SK-N-SH (cell line): ENCODE results near the gene LHX6. TPM values are rescaled to one million over a fixed set of nuclear protein-coding genes. Genes with fewer than 3 reads are reported as not detected.

ENCODE experiments used
- CTCF ChIA-PET: fragments of 300-600, 350-600 bp; formaldehyde crosslinking; extraction: SDS; loops from one replicate; lab custom pipeline; 2021; lab: Yijun Ruan, JAX
- POLR2A ChIA-PET: fragments of 350-600 bp; sonication (Branson Sonifier 250); formaldehyde crosslinking; extraction: SDS; loops from one replicate; lab custom pipeline; 2020; ENCODE audit warnings: antibody characterized with exemption, inconsistent platforms; lab: Yijun Ruan, JAX
- DNase-seq: peaks from one replicate; pipeline ENCODE4 v3.0.0; 2012
- H2AFZ ChIP-seq: fragments of 200-600 bp; sonication (generic); 2 replicates; pipeline ENCODE4 v1.8.1; 2016; ENCODE audit warnings: antibody characterized with exemption, mild to moderate bottlenecking, low read depth
- H3F3A ChIP-seq: fragments of 200-600 bp; sonication (generic); replicated peaks from 2 replicates; pipeline ENCODE3; 2016; ENCODE audit warnings: antibody characterized with exemption, mild to moderate bottlenecking; ENCODE audit not compliant: insufficient read depth
- H3K27ac ChIP-seq, 2 experiments: fragments of 200-500 bp in 1 of 2; fragments of 200-600 bp in 1 of 2; sonication (Bioruptor generic) in 1 of 2; sonication (generic), shearing (Covaris generic) in 1 of 2; 2 replicates each; pipeline versions ENCODE4 v1.5.1 to v1.6.1; 2014 to 2016; ENCODE audit warnings: low read depth in 2 of 2, inconsistent platforms in 1 of 2, low read length in 1 of 2, mild to moderate bottlenecking in 1 of 2, mixed read lengths in 1 of 2
- H3K27me3 ChIP-seq: fragments of 200-600 bp; sonication (generic), shearing (Covaris generic); 2 replicates; pipeline ENCODE4 v1.6.1; 2016; ENCODE audit warnings: mixed run types; ENCODE audit not compliant: insufficient read depth
- H3K36me3 ChIP-seq, 2 experiments: fragments of 200-500 bp in 1 of 2; fragments of 200-600 bp in 1 of 2; sonication (Bioruptor generic) in 1 of 2; sonication (generic) in 1 of 2; replicated peaks in 1 of 2; 2 replicates each; pipeline versions ENCODE3 to v1.5.1; 2014 to 2016; ENCODE audit warnings: low read length in 1 of 2, mild to moderate bottlenecking in 1 of 2; ENCODE audit not compliant: insufficient read depth in 2 of 2, control insufficient read depth in 1 of 2
- H3K4me1 ChIP-seq, 2 experiments: fragments of 200-500 bp in 1 of 2; fragments of 200-600 bp in 1 of 2; sonication (Bioruptor generic) in 1 of 2; sonication (generic), shearing (Covaris generic) in 1 of 2; 2 replicates each; pipeline versions ENCODE4 v1.5.1 to v1.6.1; 2014 to 2016; ENCODE audit warnings: low read depth in 1 of 2, low read length in 1 of 2, mixed run types in 1 of 2; ENCODE audit not compliant: insufficient read depth in 2 of 2, control insufficient read depth in 1 of 2
- H3K4me2 ChIP-seq: fragments of 200-600 bp; sonication (generic), shearing (Covaris generic); 2 replicates; pipeline ENCODE4 v1.6.1; 2017; ENCODE audit warnings: mixed run types
- H3K4me3 ChIP-seq, 2 experiments: fragments of 200-500 bp in 1 of 2; fragments of 200-600 bp in 1 of 2; sonication (Bioruptor generic) in 1 of 2; sonication (generic), shearing (Covaris generic) in 1 of 2; 2 replicates each; pipeline versions ENCODE4 v1.5.1 to v1.8.1; 2014 to 2016; ENCODE audit warnings: low read depth in 2 of 2, inconsistent platforms in 1 of 2, low read length in 1 of 2, mild to moderate bottlenecking in 1 of 2, mixed read lengths in 1 of 2, moderate library complexity in 1 of 2
- H3K79me2 ChIP-seq: fragments of 200-600 bp; sonication (generic); 2 replicates; pipeline ENCODE4 v1.8.1; 2017; ENCODE audit warnings: mild to moderate bottlenecking; ENCODE audit not compliant: insufficient read depth
- H3K9ac ChIP-seq: fragments of 200-600 bp; sonication (generic); 2 replicates; pipeline ENCODE4 v1.6.1; 2017; ENCODE audit warnings: mixed run types
- H3K9me2 ChIP-seq: fragments of 200-600 bp; sonication (generic); 2 replicates; pipeline ENCODE4 v1.6.1; 2017; ENCODE audit warnings: mixed run types
- H3K9me3 ChIP-seq: fragments of 200-600 bp; sonication (generic); 2 replicates; pipeline ENCODE4 v1.6.1; 2017; ENCODE audit warnings: mixed run types, mild to moderate bottlenecking, moderate library complexity
- H4K20me1 ChIP-seq: fragments of 200-600 bp; sonication (generic); 2 replicates; pipeline ENCODE4 v1.6.1; 2017; ENCODE audit warnings: mild to moderate bottlenecking, mixed run types; ENCODE audit not compliant: insufficient read depth
- CHD2 ChIP-seq: fragments of 150-350 bp; IDR thresholded peaks from 2 replicates; pipeline ENCODE4 v1.6.1; 2018; ENCODE audit warnings: low read length; ENCODE audit not compliant: partially characterized antibody
- ELF1 ChIP-seq: IDR thresholded peaks from 2 replicates; pipeline ENCODE4 v1.4.0; 2012
- FOXM1 ChIP-seq: IDR thresholded peaks from 2 replicates; pipeline ENCODE4 v1.4.0; 2012; ENCODE audit warnings: low read depth, mild to moderate bottlenecking
- GABPA ChIP-seq: IDR thresholded peaks from 2 replicates; pipeline ENCODE4 v1.4.0; 2012; ENCODE audit warnings: low read depth, mild to moderate bottlenecking
- GATA2 ChIP-seq: sonication (generic); formaldehyde crosslinking; IDR thresholded peaks from 2 replicates; pipeline ENCODE4 v1.5.0; 2020; ENCODE audit warnings: mild to moderate bottlenecking, missing genetic modification reagents
- JUND ChIP-seq: IDR thresholded peaks from 2 replicates; pipeline ENCODE4 v1.4.0; 2012
- MEF2A ChIP-seq: IDR thresholded peaks from 2 replicates; pipeline ENCODE4 v1.4.0; 2012; ENCODE audit warnings: low read depth, borderline replicate concordance
- NFIC ChIP-seq: IDR thresholded peaks from 2 replicates; pipeline ENCODE4 v1.4.0; 2012; ENCODE audit warnings: borderline replicate concordance
- POLR2AphosphoS5 ChIP-seq: IDR thresholded peaks from 2 replicates; pipeline ENCODE4 v1.6.1; 2012; ENCODE audit warnings: low read depth, low read length
- RXRA ChIP-seq: IDR thresholded peaks from 2 replicates; pipeline ENCODE4 v1.4.0; 2012; ENCODE audit warnings: low read depth, mild to moderate bottlenecking, borderline replicate concordance
- TCF12 ChIP-seq: IDR thresholded peaks from 2 replicates; pipeline ENCODE4 v1.4.0; 2012
- USF2 ChIP-seq: fragments of 150-350 bp; IDR thresholded peaks from 2 replicates; pipeline ENCODE4 v1.6.1; 2017; ENCODE audit warnings: antibody characterized with exemption, low read length, low read depth, borderline replicate concordance
- YY1 ChIP-seq: IDR thresholded peaks from 2 replicates; pipeline ENCODE4 v1.4.0; 2012; ENCODE audit warnings: low read depth, mild to moderate bottlenecking
- ZBTB33 ChIP-seq: IDR thresholded peaks from 2 replicates; pipeline ENCODE4 v1.4.0; 2012; ENCODE audit warnings: low read depth, borderline replicate concordance
- WGBS: methylation state at CpG from one replicate; pipeline ENCODE4 v1.1.6; 2017; ENCODE audit warnings: low lambda C conversion rate; 5-methylcytosine and 5-hydroxymethylcytosine counted together
- polyA plus RNA-seq, 3 experiments: library from polyadenylated mRNA; depleted of rRNA; stranded (reverse); fragments of >200 nt; gene quantifications; 2 replicates each; pipeline ENCODE4 v1.2.3, GENCODE V29; 2012

LHX6 gene
- polyA plus RNA-seq, 1 of the 3 experiments (the other 2 are of a cell fraction), result 0.02 TPM

GRCh38 chr9:122184551-122184950, 44.2 kb downstream of the LHX6 start:
- no peaks in the 10 kb centered on the region for H3F3A ChIP-seq
- peaks cover 12% of the 10 kb centered on the region for H3K27me3 ChIP-seq
- H3K9ac ChIP-seq, result no peak overlapping the region
- CTCF ChIA-PET, result interaction anchor here (0.9 kb wide), 1 partner anchor 62 kb away, joined by 3 read pairs; no protein-coding TSS in a partner anchor
- DNase-seq, result no peak
- H3K79me2 ChIP-seq, result no peaks in the 10 kb centered on the region
- 86% methylated on average over 1 of the region's 1 CpG for WGBS
- no peak overlapping the region for H2AFZ ChIP-seq
- H3K27ac ChIP-seq, result no peak overlapping the region
- no peak overlapping the region for H3K4me3 ChIP-seq
- no peaks in the 10 kb centered on the region for H3K9me2 ChIP-seq
- H3K4me1 ChIP-seq, result peaks cover 0 to 9% of the 10 kb centered on the region in 2 experiments; a peak in 1 of 4 replicates
- no peaks in the 10 kb centered on the region for H4K20me1 ChIP-seq
- H3K36me3 ChIP-seq, result no peaks in the 10 kb centered on the region
- no peak for TF ChIP-seq GABPA
- no peak for TF ChIP-seq MEF2A
- no peak for TF ChIP-seq ELF1
- TF ChIP-seq JUND, result no peak
- TF ChIP-seq POLR2AphosphoS5, result no peak
- TF ChIP-seq FOXM1, result no peak
- TF ChIP-seq ZBTB33, result no peak
- no peak for TF ChIP-seq USF2
- no peak for TF ChIP-seq YY1
- no peak for TF ChIP-seq CHD2
- TF ChIP-seq RXRA, result no peak
- TF ChIP-seq GATA2, result no peak
- no peak for TF ChIP-seq TCF12
- TF ChIP-seq, all 33 proteins: peak for 0
- Histone ChIP-seq H3K4me2 (no peak overlapping the region), H3K9me3 (no peaks in the 10 kb centered on the region)
- POLR2A ChIA-PET, result no interaction called here

- no peak overlapping the region for H3K4me3 ChIP-seq
- CTCF ChIA-PET, result interaction anchor here (1.0 to 1.8 kb wide), 3 partner anchors 38 to 316 kb away, joined by 3 to 6 read pairs (median 4); no protein-coding TSS in a partner anchor
- no peak overlapping the region for H3K9ac ChIP-seq
- H3K4me1 ChIP-seq, result peaks cover 0 to 9% of the 10 kb centered on the region in 2 experiments; a peak in 1 of 4 replicates
- H3K9me3 ChIP-seq, result no peaks in the 10 kb centered on the region
- no peak overlapping the region for H3K4me2 ChIP-seq
- POLR2A ChIA-PET, result no interaction called here
- H4K20me1 ChIP-seq, result no peaks in the 10 kb centered on the region
- no peaks in the 10 kb centered on the region for H3K9me2 ChIP-seq
- H3K27me3 ChIP-seq, result peaks cover 12% of the 10 kb centered on the region
- 72% methylated on average over 7 of the region's 7 CpGs for WGBS
- H3K36me3 ChIP-seq, result no peaks in the 10 kb centered on the region
- no peak for DNase-seq
- no peak overlapping the region for H3K27ac ChIP-seq
- TF ChIP-seq NFIC (no peak), GATA2 (no peak), TCF12 (no peak)
- TF ChIP-seq, all 33 proteins: peak for 0
- no peaks in the 10 kb centered on the region for H3F3A ChIP-seq
- no peak overlapping the region for H2AFZ ChIP-seq
- no peaks in the 10 kb centered on the region for H3K79me2 ChIP-seq
Measured at GRCh38 chr9:122183501-122183900, 45.3 kb downstream of the LHX6 start.
